ENCODE measurements around the gene DDIAS.
A peak's percentile ranks its signal among the peaks of the same experiment; 100 is the strongest.
"Not testable (repeated sequence)": the region's sequence is repeated elsewhere in the genome, so short reads cannot be mapped to it uniquely, and the experiment has no call there.

The DDIAS gene

GRCh38 chr11:82906931-82907330 is 5.4 kb downstream of the DDIAS start:
- Histone ChIP-seq H3K36me3 (ENCODE audit: control insufficient read depth, insufficient read depth, low read length) (no peaks in the 10 kb centered on the region), H3K9ac (ENCODE audit: low read depth, low read length) (no peak overlapping the region), H3K9me3 (ENCODE audit: control insufficient read depth, insufficient read depth, low read length) (no peaks in the 10 kb centered on the region), H3K27me3 (ENCODE audit: control insufficient read depth, insufficient read depth, low read length) (no peaks in the 10 kb centered on the region), H3K4me1 (ENCODE audit: control insufficient read depth, insufficient read depth, low read length) (peaks cover 25% of the 10 kb centered on the region), H3K4me3 (ENCODE audit: low read depth, low read length) (no peak overlapping the region)

- Histone ChIP-seq H3K9me3 (ENCODE audit: control insufficient read depth, insufficient read depth, low read length) (no peaks in the 10 kb centered on the region), H3K36me3 (ENCODE audit: control insufficient read depth, insufficient read depth, low read length) (no peaks in the 10 kb centered on the region), H3K4me3 (ENCODE audit: low read depth, low read length) (no peak overlapping the region), H3K4me1 (ENCODE audit: control insufficient read depth, insufficient read depth, low read length) (peaks cover 25% of the 10 kb centered on the region), H3K9ac (ENCODE audit: low read depth, low read length) (no peak overlapping the region), H3K27me3 (ENCODE audit: control insufficient read depth, insufficient read depth, low read length) (no peaks in the 10 kb centered on the region)
Measured at GRCh38 chr11:82907371-82907770, 5.8 kb downstream of the DDIAS start.

- peak overlapping the region; percentile 6 for H3K4me3 ChIP-seq (ENCODE audit: low read depth, low read length)
Measured at GRCh38 chr11:82908311-82908710, 6.8 kb downstream of the DDIAS start.

GRCh38 chr11:82909015-82909640 is 7.6 kb downstream of the DDIAS start:
- no peaks in the 10 kb centered on the region for H3K36me3 ChIP-seq (ENCODE audit: control insufficient read depth, insufficient read depth, low read length)
- H3K4me3 ChIP-seq (ENCODE audit: low read depth, low read length) = peak overlapping the region; percentile 6
- no peaks in the 10 kb centered on the region for H3K9me3 ChIP-seq (ENCODE audit: control insufficient read depth, insufficient read depth, low read length)
- peaks cover 19% of the 10 kb centered on the region for H3K4me1 ChIP-seq (ENCODE audit: control insufficient read depth, insufficient read depth, low read length)
- no peak overlapping the region for H3K9ac ChIP-seq (ENCODE audit: low read depth, low read length)
- no peaks in the 10 kb centered on the region for H3K27me3 ChIP-seq (ENCODE audit: control insufficient read depth, insufficient read depth, low read length)

More at GRCh38 chr11:82908311-82908710, 6.8 kb downstream of the DDIAS start:
- Histone ChIP-seq H3K27me3 (ENCODE audit: control insufficient read depth, insufficient read depth, low read length) (no peaks in the 10 kb centered on the region), H3K36me3 (ENCODE audit: control insufficient read depth, insufficient read depth, low read length) (no peaks in the 10 kb centered on the region), H3K4me1 (ENCODE audit: control insufficient read depth, insufficient read depth, low read length) (peaks cover 19% of the 10 kb centered on the region), H3K9ac (ENCODE audit: low read depth, low read length) (no peak overlapping the region), H3K9me3 (ENCODE audit: control insufficient read depth, insufficient read depth, low read length) (no peaks in the 10 kb centered on the region)

GRCh38 chr11:82919786-82920185 is 18.2 kb downstream of the DDIAS start:
- H3K4me3 ChIP-seq (ENCODE audit: low read depth, low read length); H3K9me3 ChIP-seq (ENCODE audit: control insufficient read depth, insufficient read depth, low read length); H3K9ac ChIP-seq (ENCODE audit: low read depth, low read length); H3K27me3 ChIP-seq (ENCODE audit: control insufficient read depth, insufficient read depth, low read length); H3K4me1 ChIP-seq (ENCODE audit: control insufficient read depth, insufficient read depth, low read length); H3K36me3 ChIP-seq (ENCODE audit: control insufficient read depth, insufficient read depth, low read length): not testable (repeated sequence)

GRCh38 chr11:82920227-82920626 is 18.7 kb downstream of the DDIAS start:
- H3K27me3 ChIP-seq (ENCODE audit: control insufficient read depth, insufficient read depth, low read length); H3K9ac ChIP-seq (ENCODE audit: low read depth, low read length); H3K36me3 ChIP-seq (ENCODE audit: control insufficient read depth, insufficient read depth, low read length); H3K4me3 ChIP-seq (ENCODE audit: low read depth, low read length); H3K4me1 ChIP-seq (ENCODE audit: control insufficient read depth, insufficient read depth, low read length); H3K9me3 ChIP-seq (ENCODE audit: control insufficient read depth, insufficient read depth, low read length): not testable (repeated sequence)

- H3K4me1 ChIP-seq (ENCODE audit: control insufficient read depth, insufficient read depth, low read length); H3K9ac ChIP-seq (ENCODE audit: low read depth, low read length); H3K4me3 ChIP-seq (ENCODE audit: low read depth, low read length); H3K36me3 ChIP-seq (ENCODE audit: control insufficient read depth, insufficient read depth, low read length); H3K9me3 ChIP-seq (ENCODE audit: control insufficient read depth, insufficient read depth, low read length); H3K27me3 ChIP-seq (ENCODE audit: control insufficient read depth, insufficient read depth, low read length): not testable (repeated sequence)
Measured at GRCh38 chr11:82922396-82923173, 21.0 kb downstream of the DDIAS start.

- no peaks in the 10 kb centered on the region for H3K4me1 ChIP-seq (ENCODE audit: control insufficient read depth, insufficient read depth, low read length)
- H3K9me3 ChIP-seq (ENCODE audit: control insufficient read depth, insufficient read depth, low read length) = no peaks in the 10 kb centered on the region
- no peak overlapping the region for H3K4me3 ChIP-seq (ENCODE audit: low read depth, low read length)
- no peaks in the 10 kb centered on the region for H3K27me3 ChIP-seq (ENCODE audit: control insufficient read depth, insufficient read depth, low read length)
- no peak overlapping the region for H3K9ac ChIP-seq (ENCODE audit: low read depth, low read length)
- no peaks in the 10 kb centered on the region for H3K36me3 ChIP-seq (ENCODE audit: control insufficient read depth, insufficient read depth, low read length)
Measured at GRCh38 chr11:82924522-82925224, 23.1 kb downstream of the DDIAS start.

GRCh38 chr11:82927264-82927880 is 25.8 kb downstream of the DDIAS start:
- Histone ChIP-seq H3K9ac (ENCODE audit: low read depth, low read length) (no peak overlapping the region), H3K4me1 (ENCODE audit: control insufficient read depth, insufficient read depth, low read length) (no peaks in the 10 kb centered on the region), H3K9me3 (ENCODE audit: control insufficient read depth, insufficient read depth, low read length) (no peaks in the 10 kb centered on the region), H3K4me3 (ENCODE audit: low read depth, low read length) (no peak overlapping the region), H3K27me3 (ENCODE audit: control insufficient read depth, insufficient read depth, low read length) (no peaks in the 10 kb centered on the region), H3K36me3 (ENCODE audit: control insufficient read depth, insufficient read depth, low read length) (peaks cover 7% of the 10 kb centered on the region)

GRCh38 chr11:82929121-82929520 is 27.6 kb downstream of the DDIAS start:
- Histone ChIP-seq H3K27me3 (ENCODE audit: control insufficient read depth, insufficient read depth, low read length) (no peaks in the 10 kb centered on the region), H3K9ac (ENCODE audit: low read depth, low read length) (no peak overlapping the region), H3K4me3 (ENCODE audit: low read depth, low read length) (no peak overlapping the region), H3K36me3 (ENCODE audit: control insufficient read depth, insufficient read depth, low read length) (peaks cover 12% of the 10 kb centered on the region), H3K9me3 (ENCODE audit: control insufficient read depth, insufficient read depth, low read length) (no peaks in the 10 kb centered on the region), H3K4me1 (ENCODE audit: control insufficient read depth, insufficient read depth, low read length) (no peaks in the 10 kb centered on the region)

GRCh38 chr11:82930229-82930628 is 28.7 kb downstream of the DDIAS start:
- Histone ChIP-seq H3K27me3 (ENCODE audit: control insufficient read depth, insufficient read depth, low read length) (no peaks in the 10 kb centered on the region), H3K4me3 (ENCODE audit: low read depth, low read length) (no peak overlapping the region)

More at GRCh38 chr11:82930229-82930628, 28.7 kb downstream of the DDIAS start:
- Histone ChIP-seq H3K36me3 (ENCODE audit: control insufficient read depth, insufficient read depth, low read length) (peaks cover 12% of the 10 kb centered on the region), H3K4me1 (ENCODE audit: control insufficient read depth, insufficient read depth, low read length) (no peaks in the 10 kb centered on the region), H3K9me3 (ENCODE audit: control insufficient read depth, insufficient read depth, low read length) (no peaks in the 10 kb centered on the region), H3K9ac (ENCODE audit: low read depth, low read length) (no peak overlapping the region)
